Mucosa of descending colon (tissue), 3 donors: ENCODE data around the gene ABCA2. TPM values are rescaled to one million over a fixed set of nuclear protein-coding genes. Genes with fewer than 3 reads are reported as not detected.

Experiments used
- ATAC-seq: fragments of 200-7000 bp; cut with Tn5 transposase; one replicate; pipeline ENCODE4 v1.9.1; 2020; ENCODE audit warnings: mild to moderate bottlenecking, moderate library complexity
- DNase-seq, 3 donors: peaks; one replicate each; pipeline ENCODE4 v3.0.0-alpha.2; 2020
- H3K36me3 ChIP-seq: fragments of 200-600 bp; one replicate; pipeline ENCODE4 v1.8.0; 2021; ENCODE audit warnings: low read depth, mild to moderate bottlenecking
- H3K4me1 ChIP-seq: fragments of 200-600 bp; one replicate; pipeline ENCODE4 v1.8.0; 2021; ENCODE audit warnings: low read depth, mild to moderate bottlenecking
- H3K4me3 ChIP-seq: fragments of 200-600 bp; one replicate; pipeline ENCODE4 v1.8.0; 2021; ENCODE audit warnings: mild to moderate bottlenecking
- H3K9me3 ChIP-seq: fragments of 200-600 bp; one replicate; pipeline ENCODE4 v1.8.0; 2021; ENCODE audit warnings: mild to moderate bottlenecking
- CTCF ChIP-seq: fragments of 200-600 bp; IDR thresholded peaks from one replicate; pipeline ENCODE4 v1.8.0; 2022; ENCODE audit warnings: antibody characterized with exemption, mild to moderate bottlenecking
- intact Hi-C, 2 donors: fragments of 100-400 bp; cut with DNase I in 1 of 2; cut with micrococcal nuclease in 1 of 2; formaldehyde crosslinking; loops; one replicate each; pipeline versions ENCODE4 v1.11.0 to v1.11.1; 2022; cut with DNase I, micrococcal nuclease
- total RNA-seq, 3 donors: library from RNA; stranded (reverse); fragmentation: NEBNext Ultra II Directional in 2 of 3; extraction: Animal tissue kit (Norgen Biotek cat#: 25700) in 2 of 3; gene quantifications; one replicate each; pipeline versions ENCODE4 v1.2.1 to v1.2.4, GENCODE V29; 2021 to 2023
- donor health status: DM: no; HTN: no; CAD: no; lungs with moderate emphysema.
- donor health status: DM: no; HTN: no; CAD: no.
- donor health status: DM: no; HTN: yes; CAD: no.

The ABCA2 gene
- total RNA-seq, 3 donors from 2014 or later, result 20.1 to 77.2 (median 48.0) TPM

GRCh38 chr9:137019891-137020683, 8.0 kb downstream of the ABCA2 start:
- ATAC-seq (no peak), DNase-seq (no peak)
- H3K9me3 ChIP-seq, result no peaks in the 10 kb centered on the region
- intact Hi-C loops, result no loop called here
- no peak overlapping the region for H3K4me3 ChIP-seq
- H3K36me3 ChIP-seq, result no peaks in the 10 kb centered on the region
- peaks cover 20% of the 10 kb centered on the region for H3K4me1 ChIP-seq
- TF ChIP-seq CTCF, result no peak

- intact Hi-C loops, result no loop called here
Measured at GRCh38 chr9:137018761-137019559, 9.1 kb downstream of the ABCA2 start.

GRCh38 chr9:137017791-137018497, 10.1 kb downstream of the ABCA2 start:
- Histone ChIP-seq H3K4me3 (no peak overlapping the region), H3K9me3 (no peaks in the 10 kb centered on the region), H3K36me3 (no peaks in the 10 kb centered on the region), H3K4me1 (peaks cover 14% of the 10 kb centered on the region)
- intact Hi-C loops, result no loop called here
- no peak for DNase-seq
- TF ChIP-seq CTCF, result no peak
- ATAC-seq, result no peak

More at GRCh38 chr9:137018761-137019559, 9.1 kb downstream of the ABCA2 start:
- ATAC-seq, result no peak
- TF ChIP-seq CTCF, result no peak
- H3K9me3 ChIP-seq, result no peaks in the 10 kb centered on the region
- no peak for DNase-seq
- peaks cover 20% of the 10 kb centered on the region for H3K4me1 ChIP-seq
- H3K36me3 ChIP-seq, result no peaks in the 10 kb centered on the region
- H3K4me3 ChIP-seq, result no peak overlapping the region

- Histone ChIP-seq H3K4me1 (peaks cover 5% of the 10 kb centered on the region), H3K36me3 (no peaks in the 10 kb centered on the region), H3K9me3 (no peaks in the 10 kb centered on the region), H3K4me3 (no peak overlapping the region)
- DNase-seq (no peak), ATAC-seq (no peak)
- intact Hi-C loops, result no loop called here
- TF ChIP-seq CTCF, result no peak
Measured at GRCh38 chr9:137017071-137017470, 11.0 kb downstream of the ABCA2 start.

DNA sequence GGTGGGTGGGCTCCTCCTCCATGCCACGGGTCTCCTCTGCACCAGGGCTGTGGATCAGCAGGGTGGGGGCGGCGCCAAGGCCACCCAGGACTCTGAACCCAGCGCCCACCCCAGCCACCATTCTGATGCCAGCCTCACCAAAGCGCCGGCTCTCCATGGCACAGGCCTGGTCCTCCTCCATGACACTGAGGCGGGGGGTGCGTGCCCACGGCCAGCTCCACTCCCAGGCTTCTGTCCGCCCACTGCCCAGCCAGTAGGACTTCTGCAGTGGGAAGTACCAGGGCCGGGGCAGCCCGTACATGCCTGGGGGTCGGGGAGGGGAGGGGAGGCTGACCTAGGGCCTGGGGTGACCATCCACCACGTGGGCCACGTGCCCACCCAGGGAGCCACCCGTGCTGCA, 11.6 kb downstream of the ABCA2 start:
- peaks cover 3% of the 10 kb centered on the region for H3K4me1 ChIP-seq
- H3K4me3 ChIP-seq, result no peak overlapping the region
- no peaks in the 10 kb centered on the region for H3K36me3 ChIP-seq
- H3K9me3 ChIP-seq, result no peaks in the 10 kb centered on the region
- no peak for DNase-seq
- no peak for ATAC-seq
- intact Hi-C loops, result no loop called here
- no peak for TF ChIP-seq CTCF
